H1 (cell line): ENCODE measurements around the gene MRPL4. TPM values are rescaled to one million over a fixed set of nuclear protein-coding genes. Genes with fewer than 3 reads are reported as not detected.

Source experiments
- CTCF ChIA-PET: fragments of 300-600 bp; sonication (Branson Sonifier 250); formaldehyde crosslinking; loops from one replicate; lab custom pipeline; 2021; ENCODE audit not compliant: partially characterized antibody; lab: Charles Lee
- POLR2A ChIA-PET: fragments of 300-600 bp; sonication (Branson Sonifier 250); formaldehyde crosslinking; loops from one replicate; lab custom pipeline; 2021; ENCODE audit warnings: inconsistent platforms; ENCODE audit not compliant: partially characterized antibody; lab: Charles Lee
- DNase-seq, 2 experiments: peaks; one replicate each; pipeline versions ENCODE4 v3.0.0 to v3.0.0-alpha.2; 2010 to 2022; ENCODE audit warnings: low spot score in 2 of 2, low read depth in 1 of 2, mixed read lengths in 1 of 2
- FAIRE-seq: peaks from 2 replicates; lab custom pipeline; 2011; peaks lifted over from hg19 to GRCh38; lab: Jason Lieb, UNC
- H2AFZ ChIP-seq: 2 replicates; pipeline ENCODE4 v1.8.1; 2012; ENCODE audit warnings: low read length, inconsistent platforms
- H2AK5ac ChIP-seq: 2 replicates; pipeline ENCODE4 v1.6.1; 2013; ENCODE audit warnings: low read depth, low read length
- H2BK120ac ChIP-seq: replicated peaks from 2 replicates; pipeline ENCODE3; 2013; ENCODE audit warnings: low read depth, low read length, inconsistent platforms
- H2BK12ac ChIP-seq: 2 replicates; pipeline ENCODE4 v1.6.1; 2013; ENCODE audit warnings: low read depth, low read length
- H2BK15ac ChIP-seq: 2 replicates; pipeline ENCODE4 v1.6.1; 2013; ENCODE audit warnings: low read length
- H2BK20ac ChIP-seq: 2 replicates; pipeline ENCODE4 v1.6.1; 2013; ENCODE audit warnings: low read length
- H2BK5ac ChIP-seq: 2 replicates; pipeline ENCODE4 v1.6.1; 2013; ENCODE audit warnings: low read depth, low read length
- H3K14ac ChIP-seq: 2 replicates; pipeline ENCODE4 v1.6.1; 2013; ENCODE audit warnings: inconsistent platforms; ENCODE audit not compliant: insufficient read length
- H3K18ac ChIP-seq: 2 replicates; pipeline ENCODE4 v1.6.1; 2013; ENCODE audit warnings: low read length; ENCODE audit errors: extremely low read depth
- H3K23ac ChIP-seq: 2 replicates; pipeline ENCODE4 v1.6.1; 2013; ENCODE audit warnings: inconsistent platforms; ENCODE audit not compliant: insufficient read length
- H3K23me2 ChIP-seq: 2 replicates; pipeline ENCODE4 v1.6.1; 2013; ENCODE audit warnings: low read depth, low read length
- H3K27ac ChIP-seq: 2 replicates; pipeline ENCODE4 v1.6.1; 2011; ENCODE audit warnings: low read depth, low read length, inconsistent platforms
- H3K27me3 ChIP-seq, 4 experiments: replicated peaks in 1 of 4; 1 replicate in 1 of 4; 2 replicates in 3 of 4; pipeline versions ENCODE4 v1.6.1 to v1.8.1; 2011 to 2013; ENCODE audit warnings: low read length in 3 of 4, mild to moderate bottlenecking in 3 of 4, inconsistent platforms in 2 of 4, mixed read lengths in 2 of 4, moderate library complexity in 1 of 4; ENCODE audit not compliant: control insufficient read depth in 3 of 4, insufficient read depth in 3 of 4; ENCODE audit errors: extremely low read depth in 1 of 4
- H3K36me3 ChIP-seq, 4 experiments: 2 replicates each; pipeline versions ENCODE4 v1.6.1 to v1.8.1; 2011 to 2013; ENCODE audit warnings: mild to moderate bottlenecking in 4 of 4, low read length in 3 of 4, moderate library complexity in 2 of 4, control low read depth in 1 of 4, inconsistent platforms in 1 of 4; ENCODE audit not compliant: insufficient read depth in 4 of 4, control insufficient read depth in 2 of 4
- H3K4ac ChIP-seq: replicated peaks from 2 replicates; pipeline ENCODE3; 2013; ENCODE audit warnings: low read length, low read depth, mixed read lengths, inconsistent platforms; ENCODE audit not compliant: insufficient read length
- H3K4me1 ChIP-seq, 4 experiments: replicated peaks in 1 of 4; 1 replicate in 1 of 4; 2 replicates in 3 of 4; pipeline versions ENCODE4 v1.6.1 to v1.8.1; 2011 to 2013; ENCODE audit warnings: low read length in 3 of 4, inconsistent platforms in 2 of 4, mixed read lengths in 1 of 4; ENCODE audit not compliant: insufficient read depth in 4 of 4, control insufficient read depth in 3 of 4
- H3K4me2 ChIP-seq, 2 experiments: 2 replicates each; pipeline versions ENCODE4 v1.6.1 to v1.8.1; 2011 to 2013; ENCODE audit warnings: low read depth in 2 of 2, low read length in 2 of 2, control low read depth in 1 of 2, inconsistent platforms in 1 of 2, mild to moderate bottlenecking in 1 of 2; ENCODE audit not compliant: insufficient read depth in 1 of 2
- H3K4me3 ChIP-seq, 4 experiments: fragments of 200-600, 300-600 bp in 1 of 4; sonication (generic), shearing (Covaris generic), sonication (Bioruptor Twin) in 1 of 4; 2 replicates each; pipeline versions ENCODE4 v1.5.1 to v1.8.1; 2011 to 2016; ENCODE audit warnings: low read length in 4 of 4, low read depth in 3 of 4, control low read depth in 2 of 4, inconsistent platforms in 2 of 4, mild to moderate bottlenecking in 2 of 4, mixed read lengths in 1 of 4, moderate library complexity in 1 of 4; ENCODE audit not compliant: insufficient read depth in 2 of 4; ENCODE audit errors: extremely low read depth in 1 of 4
- H3K56ac ChIP-seq: replicated peaks from 2 replicates; pipeline ENCODE3; 2013; ENCODE audit warnings: low read depth, mild to moderate bottlenecking, mixed read lengths, low read length, inconsistent platforms; ENCODE audit not compliant: insufficient read length
- H3K79me1 ChIP-seq: 2 replicates; pipeline ENCODE4 v1.6.1; 2013; ENCODE audit warnings: low read depth, low read length, control low read depth
- H3K79me2 ChIP-seq, 2 experiments: 2 replicates each; pipeline versions ENCODE4 v1.6.1 to v1.8.1; 2012 to 2013; ENCODE audit warnings: low read length in 2 of 2, mild to moderate bottlenecking in 2 of 2, inconsistent platforms in 1 of 2; ENCODE audit not compliant: insufficient read depth in 2 of 2, control insufficient read depth in 1 of 2
- H3K9ac ChIP-seq, 4 experiments: replicated peaks in 1 of 4; 1 replicate in 1 of 4; 2 replicates in 3 of 4; pipeline versions ENCODE4 v1.6.1 to v1.8.1; 2011 to 2013; ENCODE audit warnings: low read depth in 3 of 4, low read length in 3 of 4, control low read depth in 2 of 4, mild to moderate bottlenecking in 2 of 4, moderate library complexity in 2 of 4, inconsistent platforms in 1 of 4; ENCODE audit errors: extremely low read depth in 1 of 4
- H3K9me3 ChIP-seq, 2 experiments: 2 replicates each; pipeline versions ENCODE4 v1.6.1 to v1.8.1; 2012 to 2013; ENCODE audit warnings: mild to moderate bottlenecking in 2 of 2, moderate library complexity in 2 of 2, control low read depth in 1 of 2, inconsistent platforms in 1 of 2, low read depth in 1 of 2, low read length in 1 of 2, mixed read lengths in 1 of 2; ENCODE audit not compliant: insufficient read depth in 2 of 2
- H4K20me1 ChIP-seq, 2 experiments: replicated peaks in 1 of 2; 2 replicates each; pipeline versions ENCODE3 to v1.8.1; 2011 to 2013; ENCODE audit warnings: inconsistent platforms in 2 of 2, low read length in 2 of 2, mild to moderate bottlenecking in 1 of 2; ENCODE audit not compliant: insufficient read depth in 2 of 2, control insufficient read depth in 1 of 2
- H4K5ac ChIP-seq: 2 replicates; pipeline ENCODE4 v1.6.1; 2013; ENCODE audit warnings: low read length, low read depth, mixed read lengths, inconsistent platforms; ENCODE audit not compliant: insufficient read length
- H4K8ac ChIP-seq: 2 replicates; pipeline ENCODE4 v1.8.0; 2013; ENCODE audit warnings: mild to moderate bottlenecking, moderate library complexity, low read length, inconsistent platforms; ENCODE audit not compliant: insufficient read depth; ENCODE audit errors: extremely low read depth
- H4K91ac ChIP-seq: replicated peaks from 2 replicates; pipeline ENCODE3; 2013; ENCODE audit warnings: low read length, mixed read lengths, inconsistent platforms; ENCODE audit not compliant: insufficient read length
- ATF2 ChIP-seq: IDR thresholded peaks from 2 replicates; pipeline ENCODE4 v1.6.1; 2012; ENCODE audit warnings: low read length, inconsistent platforms
- CREB1 ChIP-seq: IDR thresholded peaks from 2 replicates; pipeline ENCODE4 v1.6.1; 2012; ENCODE audit warnings: inconsistent platforms
- FOSL1 ChIP-seq: IDR thresholded peaks from 2 replicates; pipeline ENCODE4 v1.6.1; 2011; ENCODE audit warnings: mild to moderate bottlenecking, low read depth, low read length, moderate library complexity; ENCODE audit not compliant: insufficient read depth
- GTF2F1 ChIP-seq: IDR thresholded peaks from 2 replicates; pipeline ENCODE4 v1.6.1; 2012; ENCODE audit warnings: low read depth, low read length, improper control_type of control experiment, borderline replicate concordance
- HDAC2 ChIP-seq, 2 experiments: fragments of 300-600 bp in 1 of 2; sonication (generic) in 1 of 2; IDR thresholded peaks; 2 replicates each; pipeline ENCODE4 v1.6.1; 2011 to 2012; ENCODE audit warnings: low read depth in 2 of 2, low read length in 2 of 2, mild to moderate bottlenecking in 2 of 2, moderate library complexity in 2 of 2, borderline replicate concordance in 1 of 2, inconsistent platforms in 1 of 2
- JUN ChIP-seq: IDR thresholded peaks from 2 replicates; pipeline ENCODE4 v1.6.1; 2011; ENCODE audit warnings: low read depth, mild to moderate bottlenecking, improper control_type of control experiment, low read length
- PHF8 ChIP-seq: fragments of 200-600 bp; sonication (generic); conservative IDR thresholded peaks from 2 replicates; pipeline ENCODE4 v1.7.1; 2012; ENCODE audit warnings: low read depth, mild to moderate bottlenecking, inconsistent platforms, low read length, moderate library complexity
- POU5F1 ChIP-seq: IDR thresholded peaks from 2 replicates; pipeline ENCODE4 v1.6.1; 2011; ENCODE audit warnings: low read depth, mild to moderate bottlenecking, low read length, moderate library complexity
- RFX5 ChIP-seq: IDR thresholded peaks from 2 replicates; pipeline ENCODE4 v1.6.1; 2011; ENCODE audit warnings: low read depth, low read length, improper control_type of control experiment, borderline replicate concordance
- WGBS, 2 experiments: shearing (Covaris generic) in 1 of 2; methylation state at CpG; one replicate each; pipeline versions ENCODE4 v1.1.6 to v1.1.7; 2013 to 2015; ENCODE audit warnings: low lambda C conversion rate in 2 of 2, mixed read lengths in 2 of 2, inconsistent platforms in 1 of 2, low coverage in 1 of 2, missing lambda C conversion rate in 1 of 2; ENCODE audit not compliant: insufficient replicate concordance in 2 of 2, insufficient coverage in 1 of 2, insufficient read length in 1 of 2; ENCODE audit errors: extremely low coverage in 1 of 2, missing lambda C conversion rate in 1 of 2; 5-methylcytosine and 5-hydroxymethylcytosine counted together
- polyA plus RNA-seq, 7 experiments: library from polyadenylated mRNA; depleted of rRNA in 3 of 7; stranded (reverse) in 5 of 7; unstranded in 2 of 7; fragments of >200 nt in 5 of 7; fragments of 200-250 nt in 2 of 7; gene quantifications; 1 replicate in 5 of 7; 2 replicates in 1 of 7; 4 replicates in 1 of 7; pipeline versions ENCODE4 v1.2.1 to v1.2.3, GENCODE V29; 2011 to 2013; ENCODE audit warnings: missing spikeins in 2 of 7, mixed read lengths in 2 of 7
- total RNA-seq: library from RNA; stranded (reverse); fragmentation: NEBNext Ultra II Directional; extraction: Animal tissue kit (Norgen Biotek cat#: 25700); gene quantifications from 2 replicates; pipeline ENCODE4 v1.2.1, GENCODE V29; 2021
- TF ChIP-seq, protein P1 (sequence below): IDR thresholded peaks from 2 replicates; pipeline ENCODE4 v1.6.1; 2012; ENCODE audit warnings: inconsistent platforms

Gene MRPL4
- total and polyA plus RNA-seq, 2 of the 8 experiments (the other 6 are each of a cell fraction or from before 2014, with no cell fraction given): 82.3 to 187 TPM

DNA sequence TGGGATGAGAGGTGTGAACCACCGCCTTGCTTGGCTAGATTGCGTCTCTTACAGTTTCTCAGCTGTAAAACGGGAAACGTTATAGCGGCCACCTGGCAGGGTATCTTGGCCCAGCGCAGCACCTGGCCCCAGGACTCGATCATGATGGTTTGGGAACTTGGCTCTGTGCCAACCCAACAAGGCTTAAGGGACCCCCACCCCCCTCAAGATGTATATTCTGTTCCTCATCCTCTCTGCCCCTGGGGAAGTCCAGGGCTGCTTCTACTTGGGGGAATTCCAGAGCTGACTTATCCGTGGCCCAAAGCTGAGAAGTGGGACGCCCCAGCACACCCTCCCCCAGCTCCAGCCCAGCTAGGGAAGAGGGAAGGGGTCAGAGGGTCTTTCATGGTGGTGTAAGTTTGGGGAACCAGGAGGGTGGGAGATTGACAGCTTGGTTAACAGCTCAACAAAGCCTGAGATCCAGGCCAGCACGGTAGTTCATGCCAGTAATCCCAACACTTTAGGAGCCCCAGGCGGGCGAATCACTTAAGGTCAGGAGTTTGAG is 19.6 kb downstream of the MRPL4 start:
- H2AK5ac ChIP-seq: no peak overlapping the region
- no peak overlapping the region for H3K4ac ChIP-seq
- peaks cover 11% of the 10 kb centered on the region; the same call in 1 of the 2 replicates for H3K23me2 ChIP-seq
- H3K36me3 ChIP-seq: no peaks in the 10 kb centered on the region
- H3K4me3 ChIP-seq: peak overlapping the region in 2 of 4 experiments; percentile 30 to 59; a peak in 4 of 8 replicates
- no peak overlapping the region for H3K27ac ChIP-seq
- no peak overlapping the region; the same call in 1 of the 2 replicates for H2BK12ac ChIP-seq
- CTCF ChIA-PET: interaction anchor here (0.7 to 9.4 kb wide), 26 partner anchors 12 to 164 kb away, joined by 3 to 122 read pairs (median 4); partner anchors contain the start of genes ICAM4, ICAM5 and TYK2
- H2BK20ac ChIP-seq: no peak overlapping the region
- no peak overlapping the region for H3K23ac ChIP-seq
- no peak overlapping the region for H3K18ac ChIP-seq
- H4K5ac ChIP-seq: no peak overlapping the region
- H4K20me1 ChIP-seq: no peaks in the 10 kb centered on the region
- H3K27me3 ChIP-seq: peaks cover 9 to 25% (median 23%) of the 10 kb centered on the region in 4 experiments
- H2BK5ac ChIP-seq: no peak overlapping the region
- no peak overlapping the region for H3K56ac ChIP-seq
- no peak overlapping the region for H2BK120ac ChIP-seq
- DNase-seq (no peak), FAIRE-seq (no peak)
- no peaks in the 10 kb centered on the region for H3K79me2 ChIP-seq
- H4K91ac ChIP-seq: peak overlapping the region; percentile 34
- 79% methylated on average over 5 of the region's 12 CpGs; no CpG with 5 or more reads in 1 of the 2 experiments for WGBS, 2 experiments
- H3K4me2 ChIP-seq: peak overlapping the region; percentile 70 to 75
- no peak overlapping the region for H3K14ac ChIP-seq
- no peaks in the 10 kb centered on the region for H3K79me1 ChIP-seq
- H4K8ac ChIP-seq: no peak overlapping the region; the same call in 1 of the 2 replicates
- peaks cover 0 to 8% (median 5%) of the 10 kb centered on the region in 4 experiments; a peak in 5 of 7 replicates for H3K4me1 ChIP-seq
- POLR2A ChIA-PET: interaction anchor here (0.6 to 3.3 kb wide), 22 partner anchors 9 to 153 kb away, joined by 3 to 28 read pairs (median 6); partner anchors contain the start of genes DNMT1, ICAM4, ICAM5 and RAVER1
- H2BK15ac ChIP-seq: no peak overlapping the region
- H3K9ac ChIP-seq: no peak overlapping the region
- H2AFZ ChIP-seq: no peak overlapping the region
- no peaks in the 10 kb centered on the region for H3K9me3 ChIP-seq
- no peak for TF ChIP-seq GTF2F1
- TF ChIP-seq, protein P1, sequence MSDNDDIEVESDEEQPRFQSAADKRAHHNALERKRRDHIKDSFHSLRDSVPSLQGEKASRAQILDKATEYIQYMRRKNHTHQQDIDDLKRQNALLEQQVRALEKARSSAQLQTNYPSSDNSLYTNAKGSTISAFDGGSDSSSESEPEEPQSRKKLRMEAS: no peak
- TF ChIP-seq POU5F1: no peak
- no peak for TF ChIP-seq CREB1
- no peak for TF ChIP-seq ATF2
- TF ChIP-seq RFX5: no peak
- no peak for TF ChIP-seq FOSL1
- no peak for TF ChIP-seq JUN
- no peak for TF ChIP-seq HDAC2 (IDR thresholded peaks at IDR 0.05; ENCODE audit: borderline replicate concordance in 1 of 2, low read depth in 2 of 2, low read length in 2 of 2)
- no peak for TF ChIP-seq PHF8
